SK-N-SH (cell line): ENCODE results near the gene ZNF516. TPM values are rescaled to one million over a fixed set of nuclear protein-coding genes. Genes with fewer than 3 reads are reported as not detected.

ENCODE experiments used
- CTCF ChIA-PET: fragments of 300-600, 350-600 bp; formaldehyde crosslinking; extraction: SDS; loops from one replicate; lab custom pipeline; 2021; lab: Yijun Ruan, JAX
- POLR2A ChIA-PET: fragments of 350-600 bp; sonication (Branson Sonifier 250); formaldehyde crosslinking; extraction: SDS; loops from one replicate; lab custom pipeline; 2020; ENCODE audit warnings: antibody characterized with exemption, inconsistent platforms; lab: Yijun Ruan, JAX
- DNase-seq: peaks from one replicate; pipeline ENCODE4 v3.0.0; 2012
- H2AFZ ChIP-seq: fragments of 200-600 bp; sonication (generic); 2 replicates; pipeline ENCODE4 v1.8.1; 2016; ENCODE audit warnings: antibody characterized with exemption, mild to moderate bottlenecking, low read depth
- H3F3A ChIP-seq: fragments of 200-600 bp; sonication (generic); replicated peaks from 2 replicates; pipeline ENCODE3; 2016; ENCODE audit warnings: antibody characterized with exemption, mild to moderate bottlenecking; ENCODE audit not compliant: insufficient read depth
- H3K27ac ChIP-seq, 2 experiments: fragments of 200-500 bp in 1 of 2; fragments of 200-600 bp in 1 of 2; sonication (Bioruptor generic) in 1 of 2; sonication (generic), shearing (Covaris generic) in 1 of 2; 2 replicates each; pipeline versions ENCODE4 v1.5.1 to v1.6.1; 2014 to 2016; ENCODE audit warnings: low read depth in 2 of 2, inconsistent platforms in 1 of 2, low read length in 1 of 2, mild to moderate bottlenecking in 1 of 2, mixed read lengths in 1 of 2
- H3K27me3 ChIP-seq: fragments of 200-600 bp; sonication (generic), shearing (Covaris generic); 2 replicates; pipeline ENCODE4 v1.6.1; 2016; ENCODE audit warnings: mixed run types; ENCODE audit not compliant: insufficient read depth
- H3K36me3 ChIP-seq, 2 experiments: fragments of 200-500 bp in 1 of 2; fragments of 200-600 bp in 1 of 2; sonication (Bioruptor generic) in 1 of 2; sonication (generic) in 1 of 2; replicated peaks in 1 of 2; 2 replicates each; pipeline versions ENCODE3 to v1.5.1; 2014 to 2016; ENCODE audit warnings: low read length in 1 of 2, mild to moderate bottlenecking in 1 of 2; ENCODE audit not compliant: insufficient read depth in 2 of 2, control insufficient read depth in 1 of 2
- H3K4me1 ChIP-seq, 2 experiments: fragments of 200-500 bp in 1 of 2; fragments of 200-600 bp in 1 of 2; sonication (Bioruptor generic) in 1 of 2; sonication (generic), shearing (Covaris generic) in 1 of 2; 2 replicates each; pipeline versions ENCODE4 v1.5.1 to v1.6.1; 2014 to 2016; ENCODE audit warnings: low read depth in 1 of 2, low read length in 1 of 2, mixed run types in 1 of 2; ENCODE audit not compliant: insufficient read depth in 2 of 2, control insufficient read depth in 1 of 2
- H3K4me2 ChIP-seq: fragments of 200-600 bp; sonication (generic), shearing (Covaris generic); 2 replicates; pipeline ENCODE4 v1.6.1; 2017; ENCODE audit warnings: mixed run types
- H3K4me3 ChIP-seq, 2 experiments: fragments of 200-500 bp in 1 of 2; fragments of 200-600 bp in 1 of 2; sonication (Bioruptor generic) in 1 of 2; sonication (generic), shearing (Covaris generic) in 1 of 2; 2 replicates each; pipeline versions ENCODE4 v1.5.1 to v1.8.1; 2014 to 2016; ENCODE audit warnings: low read depth in 2 of 2, inconsistent platforms in 1 of 2, low read length in 1 of 2, mild to moderate bottlenecking in 1 of 2, mixed read lengths in 1 of 2, moderate library complexity in 1 of 2
- H3K79me2 ChIP-seq: fragments of 200-600 bp; sonication (generic); 2 replicates; pipeline ENCODE4 v1.8.1; 2017; ENCODE audit warnings: mild to moderate bottlenecking; ENCODE audit not compliant: insufficient read depth
- H3K9ac ChIP-seq: fragments of 200-600 bp; sonication (generic); 2 replicates; pipeline ENCODE4 v1.6.1; 2017; ENCODE audit warnings: mixed run types
- H3K9me2 ChIP-seq: fragments of 200-600 bp; sonication (generic); 2 replicates; pipeline ENCODE4 v1.6.1; 2017; ENCODE audit warnings: mixed run types
- H3K9me3 ChIP-seq: fragments of 200-600 bp; sonication (generic); 2 replicates; pipeline ENCODE4 v1.6.1; 2017; ENCODE audit warnings: mixed run types, mild to moderate bottlenecking, moderate library complexity
- H4K20me1 ChIP-seq: fragments of 200-600 bp; sonication (generic); 2 replicates; pipeline ENCODE4 v1.6.1; 2017; ENCODE audit warnings: mild to moderate bottlenecking, mixed run types; ENCODE audit not compliant: insufficient read depth
- CHD2 ChIP-seq: fragments of 150-350 bp; IDR thresholded peaks from 2 replicates; pipeline ENCODE4 v1.6.1; 2018; ENCODE audit warnings: low read length; ENCODE audit not compliant: partially characterized antibody
- ELF1 ChIP-seq: IDR thresholded peaks from 2 replicates; pipeline ENCODE4 v1.4.0; 2012
- EZH2phosphoT487 ChIP-seq: fragments of 200-600 bp; sonication (generic); IDR thresholded peaks from 2 replicates; pipeline ENCODE4 v1.6.1; 2017; ENCODE audit warnings: low read depth, mixed run types, mild to moderate bottlenecking, antibody characterized with exemption, moderate library complexity, borderline replicate concordance
- FOSL2 ChIP-seq: IDR thresholded peaks from 2 replicates; pipeline ENCODE4 v1.4.0; 2012; ENCODE audit warnings: low read depth, mild to moderate bottlenecking, moderate library complexity, borderline replicate concordance
- FOXJ3 ChIP-seq: sonication (generic); formaldehyde crosslinking; IDR thresholded peaks from 2 replicates; pipeline ENCODE4 v1.5.1; 2020; ENCODE audit warnings: mild to moderate bottlenecking, missing genetic modification reagents
- GABPA ChIP-seq: IDR thresholded peaks from 2 replicates; pipeline ENCODE4 v1.4.0; 2012; ENCODE audit warnings: low read depth, mild to moderate bottlenecking
- MEF2A ChIP-seq: IDR thresholded peaks from 2 replicates; pipeline ENCODE4 v1.4.0; 2012; ENCODE audit warnings: low read depth, borderline replicate concordance
- NRF1 ChIP-seq: IDR thresholded peaks from 2 replicates; pipeline ENCODE4 v1.6.1; 2012; ENCODE audit warnings: low read depth, mild to moderate bottlenecking, low read length
- RAD21 ChIP-seq: IDR thresholded peaks from 2 replicates; pipeline ENCODE4 v1.6.1; 2012; ENCODE audit warnings: mild to moderate bottlenecking, low read length
- RFX5 ChIP-seq: IDR thresholded peaks from 2 replicates; pipeline ENCODE4 v1.6.1; 2012; ENCODE audit warnings: mild to moderate bottlenecking, improper control_type of control experiment, low read length
- TEAD4 ChIP-seq: IDR thresholded peaks from 2 replicates; pipeline ENCODE4 v1.4.0; 2012; ENCODE audit warnings: mild to moderate bottlenecking, borderline replicate concordance; ENCODE audit not compliant: insufficient read depth
- WGBS: methylation state at CpG from one replicate; pipeline ENCODE4 v1.1.6; 2017; ENCODE audit warnings: low lambda C conversion rate; 5-methylcytosine and 5-hydroxymethylcytosine counted together
- polyA plus RNA-seq, 3 experiments: library from polyadenylated mRNA; depleted of rRNA; stranded (reverse); fragments of >200 nt; gene quantifications; 2 replicates each; pipeline ENCODE4 v1.2.3, GENCODE V29; 2012
- TF ChIP-seq, protein P1 (sequence below): fragments of 150-350 bp; IDR thresholded peaks from 2 replicates; pipeline ENCODE4 v1.6.1; 2016; ENCODE audit warnings: mild to moderate bottlenecking, low read depth, low read length
- TF ChIP-seq, protein P2 (sequence below): IDR thresholded peaks from 2 replicates; pipeline ENCODE4; 2012
- TF ChIP-seq, protein P3 (sequence below): IDR thresholded peaks from 2 replicates; pipeline ENCODE4 v1.4.0; 2012; ENCODE audit warnings: low read depth
- TF ChIP-seq, protein P4 (sequence below): IDR thresholded peaks from 2 replicates; pipeline ENCODE4 v1.4.0; 2012; ENCODE audit warnings: low read depth, borderline replicate concordance
- TF ChIP-seq, protein P5 (sequence below): IDR thresholded peaks from 2 replicates; pipeline ENCODE4 v1.6.1; 2012; ENCODE audit warnings: mild to moderate bottlenecking, low read depth, low read length, moderate library complexity

Gene ZNF516
- polyA plus RNA-seq, 1 of the 3 experiments (the other 2 are of a cell fraction), result 4.4 TPM

DNA sequence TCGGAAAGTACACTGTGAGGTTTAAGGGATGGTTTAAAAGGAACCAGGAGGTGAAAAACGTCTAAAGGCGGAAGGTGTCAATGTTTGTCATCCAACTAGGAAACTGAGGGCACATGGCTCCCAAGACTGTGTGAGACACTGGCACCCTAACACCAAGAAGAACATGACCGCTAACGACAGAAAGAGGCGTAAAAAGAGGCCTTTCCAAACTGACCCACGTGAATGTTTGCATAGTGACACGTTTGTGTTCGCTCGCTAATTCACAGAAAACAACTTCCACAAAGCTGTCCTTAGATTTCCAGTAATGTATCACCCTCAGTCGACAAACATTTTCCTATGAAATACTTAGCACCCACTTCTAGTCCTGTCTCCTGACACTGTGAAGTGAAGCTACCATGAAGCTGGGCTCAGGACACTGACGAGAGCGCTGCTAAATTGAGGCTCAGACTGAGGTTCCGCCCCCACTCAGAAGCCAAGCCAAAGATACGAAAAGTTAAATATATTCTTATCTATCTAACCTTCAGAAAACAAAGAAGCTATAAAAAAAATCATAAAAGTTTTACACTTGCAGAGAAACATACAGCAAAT is 86.5 kb downstream of the ZNF516 start (continued):
- no peak for TF ChIP-seq RFX5
- no peak for TF ChIP-seq FOXJ3 (CRISPR knock-in tag)

DNA sequence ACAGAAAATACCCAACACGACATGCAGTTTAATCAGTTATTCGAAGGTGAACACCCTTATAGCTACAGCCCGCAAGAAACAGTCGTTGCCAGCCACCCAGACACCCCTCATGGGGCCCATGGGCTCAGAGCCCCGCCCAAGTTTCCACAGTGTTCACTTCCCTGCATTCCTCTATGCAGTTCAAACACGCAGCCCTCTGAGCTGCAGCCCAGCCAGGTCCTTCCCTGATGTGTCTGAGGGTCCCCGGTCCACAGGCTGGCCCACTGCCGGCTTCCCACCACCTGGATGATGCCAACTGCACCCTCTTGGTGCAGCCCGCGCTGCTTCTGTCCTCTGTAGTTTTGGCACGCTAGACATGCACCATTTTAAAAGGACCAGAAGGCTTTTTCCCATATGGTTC is 87.4 kb downstream of the ZNF516 start:
- no peaks in the 10 kb centered on the region for H3F3A ChIP-seq
- H3K36me3 ChIP-seq, result no peaks in the 10 kb centered on the region
- ChIA-PET CTCF (interaction anchor here (2.3 kb wide), 1 partner anchor 9 kb away, joined by 12 read pairs; no protein-coding TSS in a partner anchor), POLR2A (no interaction called here)
- H3K27me3 ChIP-seq, result no peaks in the 10 kb centered on the region
- H2AFZ ChIP-seq, result no peak overlapping the region
- H3K9me3 ChIP-seq, result no peaks in the 10 kb centered on the region
- no peak overlapping the region for H3K27ac ChIP-seq
- TF ChIP-seq GABPA (no peak), NRF1 (no peak)
- H3K9ac ChIP-seq, result no peak overlapping the region
- H3K79me2 ChIP-seq, result 0 out of 2 replicates have a peak, but pooled peaks cover 4% of the 10 kb centered on the region
- H3K4me2 ChIP-seq, result no peak overlapping the region
- H3K9me2 ChIP-seq, result no peaks in the 10 kb centered on the region
- 78% methylated on average over 8 of the region's 11 CpGs for WGBS
- DNase-seq, result no peak
- H4K20me1 ChIP-seq, result no peaks in the 10 kb centered on the region
- H3K4me3 ChIP-seq, result no peak overlapping the region
- no peaks in the 10 kb centered on the region; a peak in 1 of 4 replicates for H3K4me1 ChIP-seq

DNA sequence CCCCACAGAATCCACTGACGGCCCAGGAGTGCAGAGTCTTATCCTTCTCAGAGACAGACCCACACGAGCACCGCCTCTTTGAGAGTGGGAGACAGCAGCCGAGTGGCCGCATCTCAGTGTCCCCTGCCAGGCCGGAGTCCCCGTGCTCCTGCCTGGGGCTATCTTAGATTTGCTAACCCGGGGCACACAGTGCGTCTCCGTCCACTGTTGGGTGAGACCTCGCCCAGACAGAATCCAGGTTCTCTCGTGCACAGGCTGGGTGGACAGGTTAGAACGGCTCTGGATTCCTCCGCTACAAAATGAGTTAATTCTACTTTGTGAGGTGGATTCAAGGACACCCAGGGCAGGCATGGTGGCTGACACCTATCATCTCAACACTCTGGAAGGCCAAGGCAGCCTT is 88.3 kb downstream of the ZNF516 start:
- Histone ChIP-seq H3K27me3 (no peaks in the 10 kb centered on the region), H3K27ac (no peak overlapping the region), H3K36me3 (no peaks in the 10 kb centered on the region), H3K79me2 (0 out of 2 replicates have a peak, but pooled peaks cover 4% of the 10 kb centered on the region), H3K4me2 (no peak overlapping the region), H3K9me2 (no peaks in the 10 kb centered on the region), H2AFZ (no peak overlapping the region), H4K20me1 (no peaks in the 10 kb centered on the region), H3F3A (no peaks in the 10 kb centered on the region), H3K4me1 (no peaks in the 10 kb centered on the region; a peak in 1 of 4 replicates), H3K9ac (no peak overlapping the region), H3K4me3 (no peak overlapping the region), H3K9me3 (no peaks in the 10 kb centered on the region)
- DNase-seq, result no peak
- WGBS, result 100% methylated on average over 1 of the region's 14 CpGs
- ChIA-PET POLR2A (no interaction called here), CTCF (no interaction called here)
- TF ChIP-seq NRF1, result no peak
- no peak for TF ChIP-seq FOXJ3 (CRISPR knock-in tag)
- TF ChIP-seq, protein P1, sequence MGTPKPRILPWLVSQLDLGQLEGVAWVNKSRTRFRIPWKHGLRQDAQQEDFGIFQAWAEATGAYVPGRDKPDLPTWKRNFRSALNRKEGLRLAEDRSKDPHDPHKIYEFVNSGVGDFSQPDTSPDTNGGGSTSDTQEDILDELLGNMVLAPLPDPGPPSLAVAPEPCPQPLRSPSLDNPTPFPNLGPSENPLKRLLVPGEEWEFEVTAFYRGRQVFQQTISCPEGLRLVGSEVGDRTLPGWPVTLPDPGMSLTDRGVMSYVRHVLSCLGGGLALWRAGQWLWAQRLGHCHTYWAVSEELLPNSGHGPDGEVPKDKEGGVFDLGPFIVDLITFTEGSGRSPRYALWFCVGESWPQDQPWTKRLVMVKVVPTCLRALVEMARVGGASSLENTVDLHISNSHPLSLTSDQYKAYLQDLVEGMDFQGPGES, result no peak
- TF ChIP-seq ELF1, result no peak
- TF ChIP-seq, protein P2, sequence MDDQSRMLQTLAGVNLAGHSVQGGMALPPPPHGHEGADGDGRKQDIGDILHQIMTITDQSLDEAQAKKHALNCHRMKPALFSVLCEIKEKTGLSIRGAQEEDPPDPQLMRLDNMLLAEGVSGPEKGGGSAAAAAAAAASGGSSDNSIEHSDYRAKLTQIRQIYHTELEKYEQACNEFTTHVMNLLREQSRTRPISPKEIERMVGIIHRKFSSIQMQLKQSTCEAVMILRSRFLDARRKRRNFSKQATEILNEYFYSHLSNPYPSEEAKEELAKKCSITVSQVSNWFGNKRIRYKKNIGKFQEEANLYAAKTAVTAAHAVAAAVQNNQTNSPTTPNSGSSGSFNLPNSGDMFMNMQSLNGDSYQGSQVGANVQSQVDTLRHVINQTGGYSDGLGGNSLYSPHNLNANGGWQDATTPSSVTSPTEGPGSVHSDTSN, result no peak
- TF ChIP-seq RAD21, result no peak
- TF ChIP-seq EZH2phosphoT487, result no peak
- TF ChIP-seq RFX5, result no peak
- TF ChIP-seq, protein P3, sequence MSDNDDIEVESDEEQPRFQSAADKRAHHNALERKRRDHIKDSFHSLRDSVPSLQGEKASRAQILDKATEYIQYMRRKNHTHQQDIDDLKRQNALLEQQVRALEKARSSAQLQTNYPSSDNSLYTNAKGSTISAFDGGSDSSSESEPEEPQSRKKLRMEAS, result no peak
- TF ChIP-seq, protein P4, sequence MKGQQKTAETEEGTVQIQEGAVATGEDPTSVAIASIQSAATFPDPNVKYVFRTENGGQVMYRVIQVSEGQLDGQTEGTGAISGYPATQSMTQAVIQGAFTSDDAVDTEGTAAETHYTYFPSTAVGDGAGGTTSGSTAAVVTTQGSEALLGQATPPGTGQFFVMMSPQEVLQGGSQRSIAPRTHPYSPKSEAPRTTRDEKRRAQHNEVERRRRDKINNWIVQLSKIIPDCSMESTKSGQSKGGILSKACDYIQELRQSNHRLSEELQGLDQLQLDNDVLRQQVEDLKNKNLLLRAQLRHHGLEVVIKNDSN, result no peak
- TF ChIP-seq FOSL2, result no peak
- TF ChIP-seq TEAD4, result no peak
- TF ChIP-seq, protein P5, sequence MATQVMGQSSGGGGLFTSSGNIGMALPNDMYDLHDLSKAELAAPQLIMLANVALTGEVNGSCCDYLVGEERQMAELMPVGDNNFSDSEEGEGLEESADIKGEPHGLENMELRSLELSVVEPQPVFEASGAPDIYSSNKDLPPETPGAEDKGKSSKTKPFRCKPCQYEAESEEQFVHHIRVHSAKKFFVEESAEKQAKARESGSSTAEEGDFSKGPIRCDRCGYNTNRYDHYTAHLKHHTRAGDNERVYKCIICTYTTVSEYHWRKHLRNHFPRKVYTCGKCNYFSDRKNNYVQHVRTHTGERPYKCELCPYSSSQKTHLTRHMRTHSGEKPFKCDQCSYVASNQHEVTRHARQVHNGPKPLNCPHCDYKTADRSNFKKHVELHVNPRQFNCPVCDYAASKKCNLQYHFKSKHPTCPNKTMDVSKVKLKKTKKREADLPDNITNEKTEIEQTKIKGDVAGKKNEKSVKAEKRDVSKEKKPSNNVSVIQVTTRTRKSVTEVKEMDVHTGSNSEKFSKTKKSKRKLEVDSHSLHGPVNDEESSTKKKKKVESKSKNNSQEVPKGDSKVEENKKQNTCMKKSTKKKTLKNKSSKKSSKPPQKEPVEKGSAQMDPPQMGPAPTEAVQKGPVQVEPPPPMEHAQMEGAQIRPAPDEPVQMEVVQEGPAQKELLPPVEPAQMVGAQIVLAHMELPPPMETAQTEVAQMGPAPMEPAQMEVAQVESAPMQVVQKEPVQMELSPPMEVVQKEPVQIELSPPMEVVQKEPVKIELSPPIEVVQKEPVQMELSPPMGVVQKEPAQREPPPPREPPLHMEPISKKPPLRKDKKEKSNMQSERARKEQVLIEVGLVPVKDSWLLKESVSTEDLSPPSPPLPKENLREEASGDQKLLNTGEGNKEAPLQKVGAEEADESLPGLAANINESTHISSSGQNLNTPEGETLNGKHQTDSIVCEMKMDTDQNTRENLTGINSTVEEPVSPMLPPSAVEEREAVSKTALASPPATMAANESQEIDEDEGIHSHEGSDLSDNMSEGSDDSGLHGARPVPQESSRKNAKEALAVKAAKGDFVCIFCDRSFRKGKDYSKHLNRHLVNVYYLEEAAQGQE, result no peak
- TF ChIP-seq MEF2A, result no peak
- TF ChIP-seq CHD2, result no peak
